ENCODE measurements around the gene IL23R. TPM values are rescaled to one million over a fixed set of nuclear protein-coding genes. Genes with fewer than 3 reads are reported as not detected.

Gene IL23R
- polyA plus RNA-seq, 3 donors, result not detected

DNA sequence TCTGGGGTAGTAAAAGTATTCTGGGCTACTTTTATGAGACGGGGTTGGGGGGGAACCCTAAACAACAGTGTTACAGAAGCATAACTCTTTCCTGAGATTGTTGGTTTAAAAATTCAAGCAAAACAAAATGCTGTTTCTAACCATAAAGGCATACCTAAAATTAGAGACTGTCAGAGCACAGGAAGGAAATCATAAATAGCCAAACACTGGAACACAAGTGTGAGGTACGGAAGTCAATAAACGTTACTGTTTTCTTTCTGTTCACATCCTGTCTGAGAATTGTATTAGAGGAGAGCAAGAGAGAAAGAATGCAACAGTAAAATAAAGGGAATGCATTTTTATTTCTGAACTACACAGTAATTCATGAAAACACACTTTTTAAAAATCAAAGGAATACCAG, 98.6 kb downstream of the IL23R start:
- WGBS, 3 donors, result 26 to 69% (median 38%) methylated on average over 3 of the region's 3 CpGs
- H3K27ac ChIP-seq (ENCODE audit: low read depth, low read length), result no peak overlapping the region

DNA sequence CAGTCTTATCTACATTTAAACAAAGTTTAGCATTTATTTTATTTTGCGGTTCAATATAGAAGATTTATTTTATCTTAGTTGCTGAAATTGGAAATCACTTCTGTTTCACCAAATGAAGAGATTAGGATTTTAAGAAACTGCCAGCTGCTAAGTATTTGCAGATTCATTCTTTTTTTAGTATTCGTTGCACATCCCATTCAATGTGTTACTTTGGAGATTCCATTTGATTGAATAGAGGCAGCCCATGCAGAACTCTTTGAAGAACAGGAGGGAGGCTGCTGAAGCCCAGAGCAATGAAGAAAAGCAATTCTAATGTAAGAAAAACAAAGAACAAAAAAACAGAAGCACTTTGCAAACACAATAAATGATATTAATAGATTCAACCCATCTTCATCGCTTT, 102.8 kb downstream of the IL23R start:
- 87 to 91% (median 89%) methylated on average over 3 of the region's 3 CpGs for WGBS, 3 donors
- H3K27ac ChIP-seq (ENCODE audit: low read depth, low read length), result no peak overlapping the region

DNA sequence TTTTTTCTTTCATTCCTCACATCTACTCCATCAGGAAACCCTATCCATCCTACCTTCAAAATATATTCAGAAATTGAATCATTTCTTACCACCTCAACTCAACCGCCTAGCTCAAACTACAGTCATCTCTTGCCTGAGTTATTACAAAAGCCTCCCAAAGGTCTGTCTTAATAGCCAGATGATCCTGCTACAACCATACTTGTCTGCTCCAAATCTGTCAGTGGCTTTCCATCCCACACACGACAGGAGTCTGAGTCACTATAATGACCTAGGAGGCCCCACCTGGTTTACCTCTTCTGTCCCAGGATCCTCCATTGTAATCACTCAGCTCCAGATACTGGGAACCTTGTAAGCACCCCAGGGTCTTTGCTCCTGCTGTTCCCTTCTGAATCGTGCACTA, 104.3 kb downstream of the IL23R start:
- WGBS, 3 donors, result 89 to 93% (median 90%) methylated on average over 3 of the region's 3 CpGs
- no peak overlapping the region for H3K27ac ChIP-seq (ENCODE audit: low read depth, low read length)

DNA sequence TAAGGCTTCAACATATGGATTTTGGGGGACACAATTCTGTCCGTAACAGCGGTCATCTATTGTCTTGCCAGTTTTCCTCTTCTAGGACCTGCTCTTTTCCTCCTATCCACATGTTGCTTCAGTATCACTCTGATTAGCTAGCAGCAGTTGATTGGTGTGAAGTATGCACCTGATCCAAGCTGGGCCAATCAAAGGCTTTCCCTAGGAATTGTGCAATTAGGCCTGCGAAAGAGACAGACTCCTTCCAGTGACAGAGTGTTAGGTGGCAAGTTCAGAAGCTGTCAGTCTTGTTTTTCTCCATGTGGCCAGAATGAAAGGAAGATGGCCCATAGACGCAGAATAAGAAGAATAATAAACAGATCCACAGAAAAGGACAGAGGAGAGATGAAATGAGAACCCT, 107.3 kb downstream of the IL23R start:
- 88 to 91% (median 89%) methylated on average over 4 of the region's 4 CpGs for WGBS, 3 donors

DNA sequence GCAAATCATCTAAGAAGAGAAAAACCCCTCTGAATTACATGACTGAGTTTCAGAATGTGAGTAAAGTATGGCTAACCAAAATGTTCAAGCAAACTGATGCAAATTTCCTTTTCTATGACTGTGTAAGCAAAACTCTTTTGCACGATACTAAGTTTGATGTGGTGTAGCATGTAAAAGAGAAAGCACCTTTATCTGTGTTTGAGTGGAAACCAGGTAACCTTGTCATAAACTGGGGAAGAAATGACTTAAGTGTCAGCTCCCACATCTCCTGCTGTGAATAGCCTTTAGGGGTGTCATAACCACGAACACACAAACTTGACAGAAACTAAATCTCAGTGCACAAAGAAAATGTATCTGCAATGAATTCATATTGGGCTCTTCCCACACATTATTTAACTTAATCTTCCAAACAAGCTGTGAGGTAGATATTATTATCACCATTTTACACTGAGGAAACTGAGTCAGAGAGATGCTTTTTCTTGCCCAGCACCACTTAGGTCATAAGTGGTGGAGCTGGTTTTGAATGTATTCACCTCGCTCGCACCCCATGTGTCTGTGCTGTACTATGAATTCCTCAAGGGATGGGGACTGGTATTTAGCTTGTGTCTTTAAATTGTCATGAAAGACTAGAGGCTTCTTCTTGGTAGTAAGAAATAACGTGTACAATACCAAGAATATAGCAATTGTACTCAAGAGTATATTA, 108.5 kb downstream of the IL23R start:
- H3K27ac ChIP-seq (ENCODE audit: low read depth, low read length), result no peak overlapping the region
- 81 to 84% (median 81%) methylated on average over 5 of the region's 5 CpGs for WGBS, 3 donors

More for the DNA sequence above, 107.3 kb downstream of the IL23R start:
- no peak overlapping the region for H3K27ac ChIP-seq (ENCODE audit: low read depth, low read length)

DNA sequence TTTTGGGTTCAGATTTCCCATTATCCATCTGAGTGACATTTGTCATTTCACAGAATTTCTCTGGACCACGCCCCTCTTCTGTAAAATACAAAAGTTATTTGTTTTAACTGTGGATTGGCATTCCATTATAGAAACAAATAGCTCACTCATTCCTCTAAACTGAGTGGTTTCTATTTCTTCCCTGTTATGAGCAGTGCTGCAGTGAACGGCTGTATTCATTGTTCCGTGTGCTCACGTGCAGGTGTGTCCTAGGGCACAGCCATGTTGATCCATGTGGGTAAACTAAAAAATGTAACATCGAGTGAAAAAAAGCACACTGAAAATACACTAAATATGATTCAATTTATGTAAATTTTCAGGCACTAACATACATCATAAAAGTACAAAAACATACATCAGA, 114.4 kb downstream of the IL23R start:
- no peak overlapping the region for H3K27ac ChIP-seq (ENCODE audit: low read depth, low read length)
- WGBS, 3 donors, result 34 to 86% (median 79%) methylated on average over 5 of the region's 5 CpGs

DNA sequence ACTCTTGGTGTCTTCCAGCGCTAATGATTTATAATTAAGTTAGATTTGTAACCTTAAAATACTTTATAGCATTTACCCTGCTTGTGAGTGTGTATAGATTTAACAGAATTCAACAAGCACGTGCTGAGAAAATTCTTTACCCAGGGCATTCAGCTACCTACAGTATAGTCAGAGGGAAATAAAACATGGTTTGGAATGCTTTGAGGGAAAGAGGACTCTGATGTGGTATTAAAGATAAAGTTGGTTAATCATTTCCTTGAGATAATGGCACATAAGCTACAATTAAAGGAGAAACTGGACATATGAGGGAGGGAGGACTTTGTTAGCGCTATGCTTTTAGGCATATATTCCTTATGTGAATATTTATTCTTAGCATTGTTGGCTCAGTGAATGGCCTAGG, 115.0 kb downstream of the IL23R start:
- no peak overlapping the region for H3K27ac ChIP-seq (ENCODE audit: low read depth, low read length)
- WGBS, 3 donors, result 34 to 79% (median 69%) methylated on average over 3 of the region's 3 CpGs

DNA sequence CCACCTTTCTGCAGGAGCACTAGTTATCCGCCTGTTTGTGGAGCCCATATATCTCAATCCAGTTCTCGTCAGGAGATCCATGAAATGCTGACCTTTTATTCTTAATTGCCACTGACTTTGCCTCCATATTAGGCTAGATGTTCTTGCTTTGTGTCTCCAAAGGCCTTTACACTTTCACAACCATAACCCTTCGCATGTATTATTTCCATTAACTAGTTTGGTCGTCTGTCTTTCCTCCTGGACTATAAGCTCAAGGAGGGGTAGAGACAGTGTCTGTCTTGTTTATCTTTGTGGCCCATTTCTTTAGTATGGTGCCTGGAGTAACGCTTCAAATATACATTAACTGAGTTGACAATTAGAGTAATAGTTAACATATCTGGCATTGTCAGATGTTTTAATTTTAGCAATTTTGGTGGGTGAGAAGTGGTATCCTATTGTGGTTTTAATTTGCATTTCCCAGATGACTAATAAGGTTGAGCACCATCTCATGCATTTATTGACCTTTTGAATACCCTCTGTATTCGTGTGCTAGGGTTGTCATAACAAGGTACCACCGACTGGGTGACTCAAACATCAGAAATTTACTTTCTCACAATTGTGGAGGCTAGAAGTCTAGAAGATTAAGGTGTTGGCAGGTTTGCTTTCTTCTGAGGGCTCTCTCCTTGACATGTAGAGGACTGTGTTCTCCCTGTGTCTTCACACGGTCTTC, 119.7 kb downstream of the IL23R start:
- 84 to 86% (median 85%) methylated on average over 8 of the region's 8 CpGs for WGBS, 3 donors
- no peak overlapping the region for H3K27ac ChIP-seq (ENCODE audit: low read depth, low read length)

DNA sequence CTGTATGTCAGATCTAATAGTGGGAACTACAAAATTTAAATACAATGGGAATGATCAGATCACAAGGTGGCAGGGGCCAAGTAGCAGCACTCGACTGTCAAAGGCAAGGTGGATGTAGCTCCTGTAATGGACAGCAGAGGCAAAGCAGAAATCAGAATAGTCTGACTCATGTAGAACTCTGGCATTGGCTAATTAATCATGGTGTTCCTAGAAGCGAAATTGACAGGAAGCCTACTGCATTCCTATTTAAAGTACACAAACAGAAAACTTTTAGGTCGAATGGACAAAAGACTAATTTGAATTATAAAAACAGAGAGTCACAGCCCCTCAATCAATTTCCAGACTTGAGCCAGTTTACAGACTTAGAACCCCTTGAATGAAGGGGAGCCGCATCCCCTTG, 124.0 kb downstream of the IL23R start:
- no peak overlapping the region for H3K27ac ChIP-seq (ENCODE audit: low read depth, low read length)
- 61 to 71% (median 70%) methylated on average over 4 of the region's 4 CpGs for WGBS, 3 donors

DNA sequence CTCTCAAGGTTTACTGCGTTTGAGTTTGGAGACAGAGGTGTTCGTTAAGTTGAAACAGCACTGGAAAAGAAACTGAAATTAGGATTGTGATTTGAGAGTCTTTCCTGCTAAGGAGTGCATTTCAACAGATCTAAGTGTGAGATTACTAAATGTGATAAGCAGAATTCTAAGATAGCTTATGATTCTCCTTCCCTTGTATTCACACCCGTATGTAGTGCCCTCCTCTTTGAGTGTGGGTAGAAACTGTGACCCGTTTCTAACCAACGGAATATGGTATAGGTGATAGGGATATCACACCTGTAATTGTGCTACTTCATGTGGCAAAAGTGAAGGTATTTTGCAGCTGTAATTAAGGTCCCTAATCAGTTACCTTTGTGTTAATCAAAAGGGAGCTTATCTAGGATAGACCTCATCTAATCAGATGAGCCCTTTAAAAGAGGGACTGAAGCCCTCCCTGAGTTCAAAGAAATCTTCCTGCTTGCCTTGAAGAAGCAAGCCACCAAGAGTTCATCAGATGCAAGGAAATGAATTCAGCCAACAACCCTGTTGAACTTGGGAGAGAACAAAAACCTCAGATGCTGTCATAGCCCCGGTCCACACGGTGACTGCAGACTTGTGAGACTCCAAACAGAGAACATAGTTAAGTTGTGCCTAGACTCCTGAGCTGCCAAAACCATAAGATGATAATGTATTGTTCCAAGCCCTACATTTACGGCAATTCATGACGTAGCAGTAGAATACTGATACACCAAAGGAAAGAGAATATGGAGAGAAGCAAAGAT, 128.8 kb downstream of the IL23R start:
- WGBS, 3 donors, result 88 to 90% (median 89%) methylated on average over 9 of the region's 9 CpGs
- no peak overlapping the region for H3K27ac ChIP-seq (ENCODE audit: low read depth, low read length)

DNA sequence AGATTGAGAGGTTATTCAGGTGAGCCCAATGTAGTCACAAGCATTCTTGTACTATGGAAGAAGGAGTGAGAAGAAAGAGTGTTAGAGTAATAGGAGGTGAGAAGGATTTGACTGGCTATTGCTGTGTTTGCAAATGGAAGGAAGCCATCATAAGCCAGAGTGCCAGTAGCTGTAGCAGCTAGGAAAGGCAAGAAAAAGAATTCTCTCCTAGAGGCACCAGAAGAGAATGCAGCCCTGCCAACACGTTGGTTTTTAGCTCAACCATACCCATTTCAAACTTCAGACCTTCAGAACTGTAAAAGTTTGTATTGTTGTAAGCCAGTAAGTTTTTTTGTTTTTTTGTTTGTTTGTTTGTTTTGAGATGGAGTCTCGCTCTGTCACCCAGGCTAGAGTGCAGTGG, 132.5 kb downstream of the IL23R start:
- no peak overlapping the region for H3K27ac ChIP-seq (ENCODE audit: low read depth, low read length)
- 42 to 58% (median 51%) methylated on average over 2 of the region's 2 CpGs for WGBS, 3 donors

DNA sequence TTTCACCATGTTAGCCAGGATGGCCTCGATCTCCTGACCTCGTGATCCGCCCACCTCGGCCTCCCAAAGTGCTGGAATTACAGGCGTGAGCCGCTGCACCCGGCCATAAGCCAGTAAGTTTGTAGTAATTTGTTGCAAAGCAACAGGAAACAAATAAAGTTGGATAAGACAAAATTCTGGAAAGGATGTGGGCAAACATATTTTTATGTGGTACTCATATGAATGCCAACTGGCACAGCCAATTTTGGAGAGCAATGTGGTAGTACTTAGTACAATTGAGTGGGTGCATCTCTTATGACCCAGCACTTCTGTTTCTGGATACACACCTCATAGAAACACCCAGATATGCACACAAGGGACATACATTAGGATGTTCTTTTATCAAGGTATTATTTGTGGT, 133.0 kb downstream of the IL23R start:
- 93 to 98% (median 95%) methylated on average over 7 of the region's 7 CpGs for WGBS, 3 donors
- H3K27ac ChIP-seq (ENCODE audit: low read depth, low read length), result no peak overlapping the region

DNA sequence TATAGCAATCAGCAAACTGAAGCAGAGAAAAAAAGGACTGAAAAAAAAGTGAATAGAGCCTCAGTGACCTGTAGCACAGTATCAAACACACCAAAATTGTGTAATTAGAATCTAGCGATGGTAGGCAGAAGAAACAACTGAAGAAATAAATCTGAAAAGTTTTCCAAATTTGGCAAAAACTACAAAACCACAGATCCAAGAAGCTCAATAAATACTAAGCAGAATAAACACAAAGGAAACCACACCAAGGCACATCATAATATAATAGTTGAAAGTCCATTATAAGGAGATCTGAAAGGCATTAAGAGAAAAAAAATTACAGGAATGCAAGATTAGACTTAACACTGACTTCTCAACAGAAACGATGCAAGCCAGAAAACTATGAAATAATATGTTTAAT, 134.3 kb downstream of the IL23R start:
- H3K27ac ChIP-seq (ENCODE audit: low read depth, low read length), result no peak overlapping the region
- 43 to 61% (median 44%) methylated on average over 2 of the region's 2 CpGs for WGBS, 3 donors

DNA sequence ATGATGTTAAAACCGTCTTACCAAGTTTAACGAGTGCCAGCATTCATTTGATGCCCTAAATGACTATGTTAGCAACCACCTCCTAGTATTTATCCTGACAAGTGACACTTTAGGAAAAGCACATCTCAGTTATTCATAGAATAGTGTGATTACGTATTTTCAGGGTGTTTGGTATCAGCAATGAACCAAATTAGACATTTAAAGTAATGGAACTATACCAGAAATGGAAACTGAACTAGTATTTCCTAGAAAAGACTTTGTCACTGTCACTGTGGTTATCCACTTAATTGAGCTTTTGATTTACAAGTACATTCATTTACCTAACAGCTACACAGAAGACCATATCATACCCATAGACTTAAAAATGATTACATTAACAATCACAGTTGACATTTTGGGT, 137.8 kb downstream of the IL23R start:
- WGBS, 3 donors, result 79 to 82% (median 80%) methylated on average over 3 of the region's 3 CpGs
- no peak overlapping the region for H3K27ac ChIP-seq (ENCODE audit: low read depth, low read length)

DNA sequence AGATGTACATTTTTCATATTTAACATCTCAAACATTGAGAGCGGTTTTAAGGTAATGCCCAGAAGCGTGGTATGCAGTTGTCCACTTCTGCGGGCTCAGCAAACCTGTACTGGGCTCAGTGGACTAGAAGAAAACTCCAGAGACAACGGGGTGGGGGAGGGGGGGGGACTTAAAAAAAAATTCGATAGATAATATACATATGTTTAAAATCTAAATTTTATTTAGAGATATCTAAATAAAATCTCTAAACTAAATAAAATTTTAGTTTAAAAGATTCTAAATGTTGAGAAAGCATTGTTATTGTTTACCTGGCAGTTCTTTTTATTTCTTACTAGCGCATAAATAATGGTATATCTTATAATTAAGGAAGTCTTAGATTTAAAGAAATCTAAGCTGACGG, 140.3 kb downstream of the IL23R start:
- H3K27ac ChIP-seq (ENCODE audit: low read depth, low read length), result no peak overlapping the region
- 81 to 93% (median 87%) methylated on average over 7 of the region's 7 CpGs for WGBS, 3 donors

DNA sequence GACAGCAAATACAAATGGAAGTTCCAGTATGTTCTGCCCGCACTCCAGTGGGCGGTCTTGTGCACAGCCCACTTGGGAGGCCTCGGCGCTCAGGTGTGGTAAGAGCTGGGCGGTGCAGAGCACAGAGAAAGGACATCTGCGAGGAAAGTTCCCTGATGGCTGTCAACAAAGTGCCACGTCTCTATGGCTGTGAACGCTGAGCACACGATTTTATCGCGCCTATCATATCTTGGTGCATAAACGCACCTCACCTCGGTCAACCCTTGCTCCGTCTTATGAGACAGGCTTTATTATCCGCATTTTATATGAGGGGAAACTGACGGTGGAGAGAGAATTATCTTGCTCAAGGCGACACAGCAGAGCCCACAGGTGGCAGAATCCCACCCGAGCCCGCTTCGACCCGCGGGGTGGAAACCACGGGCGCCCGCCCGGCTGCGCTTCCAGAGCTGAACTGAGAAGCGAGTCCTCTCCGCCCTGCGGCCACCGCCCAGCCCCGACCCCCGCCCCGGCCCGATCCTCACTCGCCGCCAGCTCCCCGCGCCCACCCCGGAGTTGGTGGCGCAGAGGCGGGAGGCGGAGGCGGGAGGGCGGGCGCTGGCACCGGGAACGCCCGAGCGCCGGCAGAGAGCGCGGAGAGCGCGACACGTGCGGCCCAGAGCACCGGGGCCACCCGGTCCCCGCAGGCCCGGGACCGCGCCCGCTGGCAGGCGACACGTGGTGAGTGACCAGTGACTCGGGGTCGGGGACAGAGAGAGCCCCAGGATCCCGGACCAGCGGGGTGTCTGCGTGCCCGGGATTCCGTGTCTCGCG, 141.2 kb downstream of the IL23R start, which contains the start of gene IL12RB2:
IL12RB2 (plus strand) TSS at position 623 of the 810 bp plus-strand sequence. CDS start 12,496 bp downstream, outside the sequence.
- no peak within 1 kb of the TSS for H3K27ac ChIP-seq (ENCODE audit: low read depth, low read length)
- 2% methylated on average over 60 to 75 of the region's 75 CpGs for WGBS, 3 donors

DNA sequence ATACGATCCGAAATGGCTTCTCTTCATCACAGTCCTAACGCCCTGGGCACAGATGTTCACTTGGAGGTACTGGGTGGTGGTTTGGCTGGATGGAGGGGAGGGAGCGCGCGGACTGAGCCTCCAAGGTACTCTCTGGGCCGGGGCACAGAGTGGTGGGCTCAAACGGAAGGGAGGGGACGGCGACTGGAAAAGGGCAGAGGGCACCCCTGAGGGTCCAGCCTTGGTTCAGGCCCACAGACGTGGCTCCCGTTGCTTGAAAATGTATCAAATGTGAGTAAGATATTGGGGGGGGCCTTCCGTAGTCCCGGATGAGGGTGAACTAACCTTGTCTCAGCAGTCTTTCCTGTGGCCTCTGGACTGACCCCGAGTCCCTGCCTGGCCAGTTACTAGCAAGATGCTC, 141.9 kb downstream of the IL23R start:
- 17 to 43% (median 18%) methylated on average over 15 of the region's 15 CpGs for WGBS, 3 donors
- no peak overlapping the region for H3K27ac ChIP-seq (ENCODE audit: low read depth, low read length)
